HepG2 (cell line): ENCODE data around the gene CRIM1. TPM values are rescaled to one million over a fixed set of nuclear protein-coding genes. Genes with fewer than 3 reads are reported as not detected.

Experiments
- ATAC-seq: fragments of 200-7000 bp; cut with Tn5 transposase; 3 replicates; pipeline ENCODE4 v1.9.1; 2020; ENCODE audit warnings: mild to moderate bottlenecking, moderate library complexity
- BruUV-seq: library from RNA; stranded (reverse); fragments of 400-500 nt; replicated peaks from 2 replicates; lab custom pipeline; 2021; lab: Mats Ljungman, UMichigan
- CTCF ChIA-PET: fragments of 300-600 bp; formaldehyde crosslinking; extraction: SDS; loops from one replicate; lab custom pipeline; 2021; ENCODE audit warnings: low total read pairs, inconsistent platforms, low intra/inter-chr PET ratio; lab: Yijun Ruan, JAX
- POLR2A ChIA-PET: fragments of 350-600 bp; sonication (Branson Sonifier 250); formaldehyde crosslinking; loops from one replicate; lab custom pipeline; 2020; ENCODE audit warnings: antibody characterized with exemption, inconsistent platforms; lab: Yijun Ruan, JAX
- DNase-seq: peaks from one replicate; pipeline ENCODE4 v3.0.0-alpha.2; 2015; ENCODE audit warnings: low spot score
- FAIRE-seq: peaks from 3 replicates; lab custom pipeline; 2011; peaks lifted over from hg19 to GRCh38; lab: Jason Lieb, UNC
- H2AFZ ChIP-seq: one replicate; pipeline ENCODE4 v1.6.1; 2011; ENCODE audit warnings: low read length, inconsistent platforms
- H3K27ac ChIP-seq: fragments of 300-600 bp; 3 replicates; pipeline ENCODE4 v1.8.0; 2011; ENCODE audit warnings: mixed run types, mild to moderate bottlenecking, mixed read lengths, low read length, inconsistent platforms; ENCODE audit not compliant: insufficient read depth; ENCODE audit errors: extremely low read length
- H3K27me3 ChIP-seq, 2 experiments: fragments of 200-600 bp in 1 of 2; 2 replicates in 1 of 2; 3 replicates in 1 of 2; pipeline versions ENCODE4 v1.6.0 to v1.8.0; 2011; ENCODE audit warnings: low read length in 2 of 2, mild to moderate bottlenecking in 2 of 2, moderate library complexity in 2 of 2, inconsistent platforms in 1 of 2; ENCODE audit not compliant: insufficient read depth in 2 of 2, control insufficient read depth in 1 of 2
- H3K36me3 ChIP-seq, 2 experiments: fragments of 200-600 bp in 1 of 2; replicated peaks in 1 of 2; 2 replicates in 1 of 2; 3 replicates in 1 of 2; pipeline versions ENCODE4 v1.5.1 to v1.8.0; 2011; ENCODE audit warnings: low read length in 2 of 2, inconsistent platforms in 1 of 2; ENCODE audit not compliant: insufficient read depth in 2 of 2, control insufficient read depth in 1 of 2
- H3K4me1 ChIP-seq: 2 replicates; pipeline ENCODE4 v1.5.1; 2012; ENCODE audit warnings: low read length, inconsistent platforms; ENCODE audit not compliant: insufficient read depth
- H3K4me2 ChIP-seq: 2 replicates; pipeline ENCODE4 v1.6.0; 2011; ENCODE audit warnings: low read depth, low read length, inconsistent platforms
- H3K4me3 ChIP-seq, 3 experiments: fragments of 200-600 bp in 1 of 3; sonication (generic), shearing (Covaris generic) in 1 of 3; replicated peaks in 1 of 3; 2 replicates each; pipeline ENCODE4 v1.5.1; 2011 to 2016; ENCODE audit warnings: low read length in 3 of 3, inconsistent platforms in 2 of 3, low read depth in 2 of 3, mild to moderate bottlenecking in 2 of 3, control low read depth in 1 of 3, mixed read lengths in 1 of 3; ENCODE audit not compliant: insufficient read depth in 1 of 3
- H3K79me2 ChIP-seq: one replicate; pipeline ENCODE4 v1.6.1; 2011; ENCODE audit warnings: low read length, inconsistent platforms; ENCODE audit not compliant: insufficient read depth
- H3K9ac ChIP-seq: 2 replicates; pipeline ENCODE4 v1.6.0; 2011; ENCODE audit warnings: mild to moderate bottlenecking, low read depth, low read length, inconsistent platforms; ENCODE audit not compliant: insufficient read depth
- H3K9me3 ChIP-seq: 2 replicates; pipeline ENCODE4 v1.5.1; 2012; ENCODE audit warnings: mild to moderate bottlenecking, low read length
- H4K20me1 ChIP-seq: 2 replicates; pipeline ENCODE4 v1.6.0; 2011; ENCODE audit warnings: inconsistent platforms, mild to moderate bottlenecking, low read length, moderate library complexity; ENCODE audit not compliant: insufficient read depth
- GATAD2A ChIP-seq: IDR thresholded peaks from 2 replicates; pipeline ENCODE4 v1.6.1; 2016
- HNRNPUL1 ChIP-seq: fragments of 200-400 bp; formaldehyde crosslinking; IDR thresholded peaks from 2 replicates; pipeline ENCODE4 v1.6.1; 2017; ENCODE audit warnings: low read depth, mild to moderate bottlenecking, low read length, moderate library complexity
- KMT2B ChIP-seq: IDR thresholded peaks from 2 replicates; pipeline ENCODE4 v1.6.1; 2016; ENCODE audit warnings: missing genetic modification reagents, missing compliant biosample characterization
- MBD4 ChIP-seq: IDR thresholded peaks from 2 replicates; pipeline ENCODE4 v1.6.1; 2012; ENCODE audit warnings: low read length, inconsistent platforms, borderline replicate concordance
- POLR2A ChIP-seq, 2 experiments: IDR thresholded peaks; 2 replicates each; pipeline ENCODE4 v1.6.1; 2011; ENCODE audit warnings: low read depth in 2 of 2, low read length in 2 of 2, mild to moderate bottlenecking in 1 of 2, moderate library complexity in 1 of 2; ENCODE audit not compliant: insufficient read depth in 1 of 2
- RBAK ChIP-seq: sonication (generic); formaldehyde crosslinking; IDR thresholded peaks from 2 replicates; pipeline ENCODE4 v1.5.1; 2020; ENCODE audit warnings: mild to moderate bottlenecking, missing genetic modification reagents
- TCF12 ChIP-seq, 2 experiments: fragments of 450-650 bp in 1 of 2; sonication (generic) in 1 of 2; formaldehyde crosslinking in 1 of 2; IDR thresholded peaks; 2 replicates each; pipeline versions ENCODE4 v1.6.1 to v1.8.0; 2017 to 2022; ENCODE audit warnings: antibody characterized with exemption in 1 of 2, mild to moderate bottlenecking in 1 of 2, missing genetic modification reagents in 1 of 2, moderate library complexity in 1 of 2
- ZBTB39 ChIP-seq: sonication (generic); formaldehyde crosslinking; IDR thresholded peaks from 2 replicates; pipeline ENCODE4 v1.5.0; 2020; ENCODE audit warnings: missing genetic modification reagents
- ZNF160 ChIP-seq: sonication (generic); formaldehyde crosslinking; IDR thresholded peaks from 2 replicates; pipeline ENCODE4 v1.8.0; 2022; ENCODE audit warnings: mild to moderate bottlenecking, inconsistent platforms, missing genetic modification reagents
- ZNF224 ChIP-seq: sonication (generic); formaldehyde crosslinking; IDR thresholded peaks from 2 replicates; pipeline ENCODE4 v1.5.0; 2020; ENCODE audit warnings: mild to moderate bottlenecking, missing genetic modification reagents
- ZNF557 ChIP-seq: sonication (generic); formaldehyde crosslinking; IDR thresholded peaks from 2 replicates; pipeline ENCODE4 v1.4.0; 2020; ENCODE audit warnings: missing genetic modification reagents
- ZNF768 ChIP-seq: sonication (generic); formaldehyde crosslinking; IDR thresholded peaks from 2 replicates; pipeline ENCODE4 v1.4.0; 2020; ENCODE audit warnings: missing genetic modification reagents
- ZNF788 ChIP-seq: sonication (generic); formaldehyde crosslinking; IDR thresholded peaks from 2 replicates; pipeline ENCODE4 v1.5.0; 2020; ENCODE audit warnings: mild to moderate bottlenecking, missing genetic modification reagents, borderline replicate concordance
- ZXDC ChIP-seq: sonication (generic); formaldehyde crosslinking; IDR thresholded peaks from 2 replicates; pipeline ENCODE4 v1.5.0; 2020; ENCODE audit warnings: mild to moderate bottlenecking, missing genetic modification reagents
- WGBS: methylation state at CpG from one replicate; pipeline ENCODE4 v1.1.6; 2017; ENCODE audit warnings: low lambda C conversion rate; 5-methylcytosine and 5-hydroxymethylcytosine counted together
- in situ Hi-C: cut with HindIII; loops from 2 replicates; pipeline ENCODE4 v1.10.0; 2017; ENCODE audit warnings: low pct_unique_long_range_greater_than_20kb; ENCODE audit not compliant: extremely low pct_ligation_motif_present
- intact Hi-C: fragments of 100-400 bp; cut with micrococcal nuclease; formaldehyde crosslinking; loops from one replicate; pipeline ENCODE4 v1.10.0; 2022; ENCODE audit not compliant: unreplicated experiment
- polyA plus RNA-seq, 8 experiments: library from polyadenylated mRNA; depleted of rRNA in 3 of 8; stranded (reverse) in 7 of 8; unstranded in 1 of 8; fragments of >200 nt; fragmentation: Illumina TruSeq in 4 of 8; extraction: Trizol in 4 of 8; gene quantifications; 2 replicates each; pipeline versions ENCODE4 v1.2.1 to v1.2.3, GENCODE V29; 2011 to 2016; ENCODE audit warnings: low read depth in 4 of 8, missing spikeins in 1 of 8, mixed read lengths in 1 of 8; ENCODE audit not compliant: insufficient read depth in 1 of 8
- total RNA-seq, 5 experiments: library from RNA; depleted of rRNA; stranded (reverse); fragments of >200 nt; fragmentation: Illumina TruSeq; extraction: Trizol; gene quantifications; 2 replicates each; pipeline ENCODE4 v1.2.3, GENCODE V29; 2016; ENCODE audit warnings: low read depth in 1 of 5

Gene CRIM1
- total and polyA plus RNA-seq, 2 of the 13 experiments (the other 11 are each of a cell fraction or from before 2014, with no cell fraction given), result 39.1 to 69.9 TPM

GRCh38 chr2:36516136-36516870, 160.7 kb downstream of the CRIM1 start:
- Histone ChIP-seq H3K9ac (no peak overlapping the region), H3K79me2 (no peaks in the 10 kb centered on the region), H3K27ac (no peak overlapping the region), H3K4me1 (no peaks in the 10 kb centered on the region), H3K36me3 (peaks cover 59 to 93% of the 10 kb centered on the region in 2 experiments), H3K4me3 (no peak overlapping the region), H3K4me2 (no peak overlapping the region), H3K9me3 (no peaks in the 10 kb centered on the region), H3K27me3 (no peaks in the 10 kb centered on the region), H2AFZ (no peak overlapping the region)
- WGBS, result 98% methylated on average over 8 of the region's 8 CpGs
- no peak for ATAC-seq
- BruUV-seq, result no TSS peak
- intact Hi-C loops, result no loop called here
- no peak for DNase-seq
- CTCF ChIA-PET, result no interaction called here
- TF ChIP-seq KMT2B (CRISPR knock-in tag) (no peak), GATAD2A (CRISPR knock-in tag) (no peak), ZNF557 (CRISPR knock-in tag) (no peak), RBAK (CRISPR knock-in tag) (no peak), ZNF224 (CRISPR knock-in tag) (no peak), ZBTB39 (CRISPR knock-in tag) (no peak)
- TF ChIP-seq, all 625 proteins: peak for 0
- 0 out of 2 replicates have a peak, but pooled peaks cover 3% of the 10 kb centered on the region for H4K20me1 ChIP-seq
- in situ Hi-C loops, result no loop called here
- no peak for FAIRE-seq
- POLR2A ChIA-PET, result no interaction called here

DNA sequence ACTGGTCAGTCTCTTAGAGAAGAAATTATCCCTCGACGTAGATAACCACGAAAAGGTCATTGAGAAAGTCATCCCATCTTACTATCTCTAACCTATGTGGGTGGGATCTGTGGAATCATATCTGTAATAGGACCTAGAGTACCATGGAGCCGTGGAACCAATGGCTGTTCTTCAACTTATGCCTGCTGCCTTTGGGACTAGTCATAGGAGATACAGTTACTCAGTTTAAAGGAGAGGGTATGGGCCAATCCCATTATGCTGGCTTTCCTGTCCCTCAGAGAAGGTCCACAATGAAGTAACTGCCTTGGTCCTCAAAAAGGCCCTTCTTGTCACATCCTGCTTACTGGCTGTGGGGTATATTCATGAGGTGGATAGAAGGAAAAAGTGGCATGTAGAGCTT, 164.9 kb downstream of the CRIM1 start:
- DNase-seq (no peak), ATAC-seq (no peak), FAIRE-seq (no peak)
- TF ChIP-seq ZNF768 (CRISPR knock-in tag), result no peak
- TF ChIP-seq ZNF788 (CRISPR knock-in tag), result no peak
- no peak for TF ChIP-seq ZXDC
- no peak for TF ChIP-seq ZNF160 (CRISPR knock-in tag)
- TF ChIP-seq POLR2A (IDR thresholded peaks at IDR 0.05; ENCODE audit: insufficient read depth in 1 of 2, low read depth in 2 of 2, low read length in 2 of 2), result no peak
- TF ChIP-seq MBD4, result no peak
- no peak for TF ChIP-seq HNRNPUL1
- no peak for TF ChIP-seq TCF12 (IDR thresholded peaks at IDR 0.05)
- no peak for TF ChIP-seq TCF12 (CRISPR knock-in tag; IDR thresholded peaks at IDR 0.05)
- no peaks in the 10 kb centered on the region for H4K20me1 ChIP-seq
- 98% methylated on average over 4 of the region's 4 CpGs for WGBS
- H3K4me1 ChIP-seq, result no peaks in the 10 kb centered on the region
- intact Hi-C loops, result no loop called here
- H3K27me3 ChIP-seq, result no peaks in the 10 kb centered on the region
- in situ Hi-C loops, result no loop called here
- BruUV-seq, result no TSS peak
- no peak overlapping the region for H3K4me3 ChIP-seq
- POLR2A ChIA-PET, result no interaction called here
- H3K9ac ChIP-seq, result no peak overlapping the region
- H3K4me2 ChIP-seq, result no peak overlapping the region
- CTCF ChIA-PET, result no interaction called here
- peaks cover 52 to 90% of the 10 kb centered on the region in 2 experiments for H3K36me3 ChIP-seq
- H3K79me2 ChIP-seq, result no peaks in the 10 kb centered on the region
- H3K9me3 ChIP-seq, result no peaks in the 10 kb centered on the region
- no peak overlapping the region for H3K27ac ChIP-seq
- no peak overlapping the region for H2AFZ ChIP-seq
